ENCODE results near the gene TCEA2.

GRCh38 chr20:64082126-64082731 is 19.2 kb downstream of the TCEA2 start:
- no peak for TF ChIP-seq TEAD4 (IDR thresholded peaks at IDR 0.05)
- TF ChIP-seq USF1 (IDR thresholded peaks at IDR 0.05), result no peak
- TF ChIP-seq TAF1 (IDR thresholded peaks at IDR 0.05; ENCODE audit: low read depth), result no peak
- no peak for TF ChIP-seq RAD21 (IDR thresholded peaks at IDR 0.05; ENCODE audit: low read depth)
- TF ChIP-seq NFIC (IDR thresholded peaks at IDR 0.05), result no peak
- TF ChIP-seq, protein P1, sequence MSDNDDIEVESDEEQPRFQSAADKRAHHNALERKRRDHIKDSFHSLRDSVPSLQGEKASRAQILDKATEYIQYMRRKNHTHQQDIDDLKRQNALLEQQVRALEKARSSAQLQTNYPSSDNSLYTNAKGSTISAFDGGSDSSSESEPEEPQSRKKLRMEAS (IDR thresholded peaks at IDR 0.05), result no peak
- TF ChIP-seq, protein P2, sequence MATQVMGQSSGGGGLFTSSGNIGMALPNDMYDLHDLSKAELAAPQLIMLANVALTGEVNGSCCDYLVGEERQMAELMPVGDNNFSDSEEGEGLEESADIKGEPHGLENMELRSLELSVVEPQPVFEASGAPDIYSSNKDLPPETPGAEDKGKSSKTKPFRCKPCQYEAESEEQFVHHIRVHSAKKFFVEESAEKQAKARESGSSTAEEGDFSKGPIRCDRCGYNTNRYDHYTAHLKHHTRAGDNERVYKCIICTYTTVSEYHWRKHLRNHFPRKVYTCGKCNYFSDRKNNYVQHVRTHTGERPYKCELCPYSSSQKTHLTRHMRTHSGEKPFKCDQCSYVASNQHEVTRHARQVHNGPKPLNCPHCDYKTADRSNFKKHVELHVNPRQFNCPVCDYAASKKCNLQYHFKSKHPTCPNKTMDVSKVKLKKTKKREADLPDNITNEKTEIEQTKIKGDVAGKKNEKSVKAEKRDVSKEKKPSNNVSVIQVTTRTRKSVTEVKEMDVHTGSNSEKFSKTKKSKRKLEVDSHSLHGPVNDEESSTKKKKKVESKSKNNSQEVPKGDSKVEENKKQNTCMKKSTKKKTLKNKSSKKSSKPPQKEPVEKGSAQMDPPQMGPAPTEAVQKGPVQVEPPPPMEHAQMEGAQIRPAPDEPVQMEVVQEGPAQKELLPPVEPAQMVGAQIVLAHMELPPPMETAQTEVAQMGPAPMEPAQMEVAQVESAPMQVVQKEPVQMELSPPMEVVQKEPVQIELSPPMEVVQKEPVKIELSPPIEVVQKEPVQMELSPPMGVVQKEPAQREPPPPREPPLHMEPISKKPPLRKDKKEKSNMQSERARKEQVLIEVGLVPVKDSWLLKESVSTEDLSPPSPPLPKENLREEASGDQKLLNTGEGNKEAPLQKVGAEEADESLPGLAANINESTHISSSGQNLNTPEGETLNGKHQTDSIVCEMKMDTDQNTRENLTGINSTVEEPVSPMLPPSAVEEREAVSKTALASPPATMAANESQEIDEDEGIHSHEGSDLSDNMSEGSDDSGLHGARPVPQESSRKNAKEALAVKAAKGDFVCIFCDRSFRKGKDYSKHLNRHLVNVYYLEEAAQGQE (IDR thresholded peaks at IDR 0.05; ENCODE audit: low read depth), result no peak
- TF ChIP-seq EP300 (IDR thresholded peaks at IDR 0.05; ENCODE audit: borderline replicate concordance), result no peak
- TF ChIP-seq YY1 (IDR thresholded peaks at IDR 0.05; ENCODE audit: low read depth), result no peak
- TF ChIP-seq FOXM1 (IDR thresholded peaks at IDR 0.05; ENCODE audit: borderline replicate concordance, low read depth), result no peak
- no peak for TF ChIP-seq CREB1 (IDR thresholded peaks at IDR 0.05; ENCODE audit: low read depth)
- TF ChIP-seq CEBPB (IDR thresholded peaks at IDR 0.05), result no peak
- TF ChIP-seq ZBTB7A (IDR thresholded peaks at IDR 0.05; ENCODE audit: low read depth), result no peak

All from Ishikawa (cell line).